Thoracic aorta (tissue), 2 donors: ENCODE measurements around the gene CDKAL1. TPM values are rescaled to one million over a fixed set of nuclear protein-coding genes. Genes with fewer than 3 reads are reported as not detected.

Source experiments
- ATAC-seq: fragments of 150-250 bp; one replicate; pipeline ENCODE4 v1.8.0; 2017; ENCODE audit warnings: low read depth; ENCODE audit not compliant: insufficient number of reproducible peaks, low FRiP score
- DNase-seq: peaks from one replicate; pipeline ENCODE4 v3.0.0-alpha.2; 2020; ENCODE audit warnings: low spot score
- H3K27ac ChIP-seq, 2 donors: fragments of 200-600 bp; sonication (generic); 1 replicate in 1 of 2; 2 replicates in 1 of 2; pipeline ENCODE4 v1.5.1; 2016; ENCODE audit warnings: mild to moderate bottlenecking in 2 of 2, moderate library complexity in 2 of 2
- H3K27me3 ChIP-seq: fragments of 200-600 bp; sonication (generic); replicated peaks from 2 replicates; pipeline ENCODE4 v1.6.0; 2016; ENCODE audit warnings: mild to moderate bottlenecking; ENCODE audit not compliant: insufficient read depth
- H3K36me3 ChIP-seq: fragments of 200-600 bp; sonication (generic); one replicate; pipeline ENCODE4 v1.5.1; 2016
- H3K4me1 ChIP-seq, 2 donors: fragments of 200-600 bp; sonication (generic); 1 replicate in 1 of 2; 2 replicates in 1 of 2; pipeline versions ENCODE4 v1.5.1 to v1.6.0; 2016; ENCODE audit warnings: low read depth in 2 of 2, mild to moderate bottlenecking in 1 of 2; ENCODE audit not compliant: control insufficient read depth in 1 of 2
- H3K4me3 ChIP-seq: fragments of 200-600 bp; sonication (generic); 2 replicates; pipeline ENCODE4 v1.5.1; 2016; ENCODE audit warnings: mild to moderate bottlenecking
- H3K9me3 ChIP-seq: fragments of 200-600 bp; sonication (generic); 2 replicates; pipeline ENCODE4 v1.5.1; 2016
- CTCF ChIP-seq: fragments of 200-600 bp; sonication (generic); IDR thresholded peaks from one replicate; pipeline ENCODE4 v1.5.1; 2019; ENCODE audit warnings: antibody characterized with exemption
- total RNA-seq, 2 donors: library from RNA; depleted of rRNA; stranded (reverse); fragments of >200 nt; gene quantifications; one replicate each; pipeline versions ENCODE4 v1.1.0 to v1.2.3, GENCODE V29; 2016

CDKAL1 gene
- total RNA-seq, 2 donors from 2014 or later = 8.5 to 14.6 TPM

GRCh38 chr6:20882014-20882413 lies 347.8 kb downstream of the CDKAL1 start:
- Histone ChIP-seq H3K4me1 (peaks cover 10 to 12% of the 10 kb centered on the region in 2 donors), H3K27me3 (no peaks in the 10 kb centered on the region), H3K36me3 (no peaks in the 10 kb centered on the region), H3K9me3 (no peaks in the 10 kb centered on the region), H3K27ac (no peak overlapping the region), H3K4me3 (no peak overlapping the region)
- no peak for TF ChIP-seq CTCF
- ATAC-seq = no peak
- DNase-seq = no peak

DNA sequence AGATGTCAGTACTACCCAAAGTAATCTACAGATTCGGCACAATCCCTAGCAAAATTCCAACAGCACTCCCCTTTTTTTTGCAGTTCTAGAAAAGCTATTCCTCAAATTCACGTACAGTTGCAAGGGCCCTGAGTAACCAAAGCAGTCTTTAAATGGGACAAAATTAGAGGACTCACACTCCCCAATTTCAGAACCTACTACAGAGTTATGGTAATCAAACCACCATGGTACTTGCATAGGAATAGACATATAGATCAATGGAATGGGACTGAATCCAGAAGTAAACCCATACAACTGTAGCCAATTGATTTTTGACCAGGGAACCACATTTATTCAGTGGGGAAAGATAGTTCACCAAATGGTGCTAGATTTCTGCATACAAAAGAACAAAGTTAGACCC lies 350.8 kb downstream of the CDKAL1 start:
- TF ChIP-seq CTCF = no peak
- H3K36me3 ChIP-seq = no peaks in the 10 kb centered on the region
- ATAC-seq (no peak), DNase-seq (no peak)
- no peak overlapping the region for H3K27ac ChIP-seq
- no peaks in the 10 kb centered on the region for H3K4me1 ChIP-seq
- H3K4me3 ChIP-seq = no peak overlapping the region
- no peaks in the 10 kb centered on the region for H3K9me3 ChIP-seq
- H3K27me3 ChIP-seq = no peaks in the 10 kb centered on the region

DNA sequence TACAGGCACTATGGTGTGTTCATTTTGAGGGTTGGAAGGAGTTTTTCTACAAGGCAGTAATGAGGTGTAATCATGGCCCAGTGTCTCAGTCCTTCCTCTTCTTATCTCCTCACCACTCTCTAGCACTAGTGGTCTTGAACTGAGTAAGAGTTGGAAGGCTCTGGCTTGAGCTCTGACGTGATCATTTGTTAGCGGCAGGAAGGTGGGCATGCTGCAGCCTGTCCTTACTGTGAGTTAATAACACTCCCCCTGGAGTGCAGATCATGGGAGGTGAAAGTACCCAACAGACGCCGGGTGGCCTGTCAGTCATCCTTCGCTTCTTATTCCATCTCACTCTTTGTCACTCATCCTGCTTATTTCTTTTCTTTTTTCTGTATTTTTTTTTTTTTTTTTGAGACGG lies 356.9 kb downstream of the CDKAL1 start:
- H3K27me3 ChIP-seq = no peaks in the 10 kb centered on the region
- TF ChIP-seq CTCF = no peak
- no peak overlapping the region for H3K4me3 ChIP-seq
- no peaks in the 10 kb centered on the region for H3K9me3 ChIP-seq
- no peaks in the 10 kb centered on the region for H3K4me1 ChIP-seq
- H3K36me3 ChIP-seq = no peaks in the 10 kb centered on the region
- no peak overlapping the region for H3K27ac ChIP-seq
- ATAC-seq = no peak
- DNase-seq = no peak

GRCh38 chr6:20892365-20892764 lies 358.1 kb downstream of the CDKAL1 start:
- TF ChIP-seq CTCF = no peak
- ATAC-seq (no peak), DNase-seq (no peak)
- no peaks in the 10 kb centered on the region for H3K36me3 ChIP-seq
- H3K27me3 ChIP-seq = no peaks in the 10 kb centered on the region
- no peaks in the 10 kb centered on the region for H3K4me1 ChIP-seq
- no peaks in the 10 kb centered on the region for H3K9me3 ChIP-seq
- H3K4me3 ChIP-seq = no peak overlapping the region
- no peak overlapping the region for H3K27ac ChIP-seq

DNA sequence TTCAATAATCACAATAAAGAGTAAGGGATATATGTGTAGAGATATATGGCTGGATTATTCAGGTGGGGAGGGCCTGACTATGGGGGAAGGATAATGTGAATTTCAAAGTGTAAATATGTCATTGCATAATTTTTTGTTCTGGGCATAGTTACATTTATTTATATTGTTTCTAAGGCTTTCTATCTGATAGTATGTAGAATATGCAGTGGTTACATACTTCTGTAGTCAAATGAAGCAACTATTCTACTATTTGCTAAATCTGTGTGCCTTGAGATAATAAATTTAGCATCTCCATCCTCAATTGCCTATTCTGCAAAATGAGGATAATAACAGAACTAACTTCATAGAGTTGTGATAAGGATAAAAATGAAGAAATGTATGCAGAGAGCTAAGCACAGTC lies 359.2 kb downstream of the CDKAL1 start:
- DNase-seq (no peak), ATAC-seq (no peak)
- Histone ChIP-seq H3K27me3 (no peaks in the 10 kb centered on the region), H3K9me3 (no peaks in the 10 kb centered on the region), H3K36me3 (no peaks in the 10 kb centered on the region), H3K4me1 (no peaks in the 10 kb centered on the region), H3K4me3 (no peak overlapping the region), H3K27ac (no peak overlapping the region)
- TF ChIP-seq CTCF = no peak
